PC-3 (cell line): ENCODE results near the gene SDS.

Experiments
- CTCF ChIP-seq: fragments of 300-600 bp; sonication (generic); conservative IDR thresholded peaks from 2 replicates; pipeline ENCODE4 v1.5.1; 2017; ENCODE audit warnings: antibody characterized with exemption, low read depth, mild to moderate bottlenecking, low read length
- EZH2 ChIP-seq: fragments of 300-600 bp; sonication (generic); IDR thresholded peaks from one replicate; pipeline ENCODE4 v1.6.1; 2017; ENCODE audit warnings: antibody characterized with exemption, mild to moderate bottlenecking, low read length; ENCODE audit not compliant: unreplicated experiment
- EZH2phosphoT487 ChIP-seq: fragments of 300-600 bp; sonication (generic); IDR thresholded peaks from 2 replicates; pipeline ENCODE4 v1.6.1; 2018; ENCODE audit warnings: mild to moderate bottlenecking, antibody characterized with exemption, low read length, borderline replicate concordance

DNA sequence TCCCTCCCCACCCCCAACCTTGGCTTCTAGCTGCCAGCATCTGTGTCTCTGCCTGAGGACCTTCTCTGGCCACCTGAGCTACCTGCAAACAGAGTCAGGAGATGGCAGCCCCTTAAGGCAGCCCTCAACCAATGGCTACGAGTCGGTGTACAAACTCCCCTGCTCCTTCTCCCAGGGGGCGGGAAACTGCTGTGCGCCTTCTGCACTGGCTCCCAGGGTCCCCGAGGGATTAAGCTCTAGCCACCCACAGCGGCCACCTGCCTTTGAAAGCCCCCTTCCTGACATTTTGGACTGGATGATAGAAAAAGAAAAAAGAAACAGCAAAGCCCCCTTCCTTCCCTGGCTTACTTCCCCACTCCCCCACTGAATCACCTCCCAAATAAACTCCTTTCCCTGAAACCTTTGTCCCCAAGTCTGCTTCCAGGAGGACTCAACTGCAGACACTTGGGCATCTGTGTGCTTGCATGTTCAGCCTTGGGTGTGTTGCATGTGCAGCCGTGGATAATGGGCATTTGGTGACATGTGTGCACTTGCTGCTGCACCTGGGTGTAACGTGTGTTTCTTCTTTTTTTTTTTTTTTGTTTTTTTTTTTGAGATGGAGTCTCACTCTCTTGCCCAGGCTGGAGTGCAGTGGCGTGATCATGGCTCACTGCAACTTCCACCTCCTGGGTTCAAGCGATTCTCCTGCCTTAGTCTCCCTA, 6.0 kb downstream of the SDS start:
- TF ChIP-seq CTCF (no peak), EZH2phosphoT487 (no peak), EZH2 (no peak)
